ENCODE measurements around the gene NBEA.

The NBEA gene

GRCh38 chr13:35165205-35165604, 223.1 kb downstream of the NBEA start:
- no peak for DNase-seq (ENCODE audit: low spot score)

- no peak for DNase-seq (ENCODE audit: low spot score)
These were observed 237.4 kb downstream of the NBEA start for GRCh38 chr13:35179494-35179893.

GRCh38 chr13:35179920-35180663, 238.0 kb downstream of the NBEA start:
- DNase-seq (ENCODE audit: low spot score): no peak

- DNase-seq (ENCODE audit: low spot score): no peak
These were observed 248.2 kb downstream of the NBEA start for GRCh38 chr13:35190241-35190640.

GRCh38 chr13:35191883-35192282, 249.8 kb downstream of the NBEA start:
- no peak for DNase-seq (ENCODE audit: low spot score)

GRCh38 chr13:35198613-35199200, 256.6 kb downstream of the NBEA start:
- DNase-seq (ENCODE audit: low spot score): no peak

GRCh38 chr13:35208587-35208986, 266.5 kb downstream of the NBEA start:
- DNase-seq (ENCODE audit: low spot score): no peak

GRCh38 chr13:35210261-35210660, 268.2 kb downstream of the NBEA start:
- no peak for DNase-seq (ENCODE audit: low spot score)

- DNase-seq (ENCODE audit: low spot score): no peak
These were observed 269.9 kb downstream of the NBEA start for GRCh38 chr13:35211949-35212348.

- no peak for DNase-seq (ENCODE audit: low spot score)
These were observed 271.8 kb downstream of the NBEA start for GRCh38 chr13:35213911-35214310.

GRCh38 chr13:35216131-35216530, 274.1 kb downstream of the NBEA start:
- DNase-seq (ENCODE audit: low spot score): no peak

GRCh38 chr13:35219021-35219420, 277.0 kb downstream of the NBEA start:
- DNase-seq (ENCODE audit: low spot score): no peak

GRCh38 chr13:35225159-35225558, 283.1 kb downstream of the NBEA start:
- DNase-seq (ENCODE audit: low spot score): no peak

- no peak for DNase-seq (ENCODE audit: low spot score)
These were observed 283.5 kb downstream of the NBEA start for GRCh38 chr13:35225582-35225981.

- DNase-seq (ENCODE audit: low spot score): no peak
These were observed 286.5 kb downstream of the NBEA start for GRCh38 chr13:35228536-35228935.

GRCh38 chr13:35231426-35231825, 289.4 kb downstream of the NBEA start:
- DNase-seq (ENCODE audit: low spot score): no peak

- DNase-seq (ENCODE audit: low spot score): no peak
These were observed 296.2 kb downstream of the NBEA start for GRCh38 chr13:35238274-35238673.

- DNase-seq (ENCODE audit: low spot score): no peak
These were observed 310.6 kb downstream of the NBEA start for GRCh38 chr13:35252536-35253205.

- no peak for DNase-seq (ENCODE audit: low spot score)
These were observed 313.2 kb downstream of the NBEA start for GRCh38 chr13:35255241-35255640.

- DNase-seq (ENCODE audit: low spot score): no peak
These were observed 314.5 kb downstream of the NBEA start for GRCh38 chr13:35256459-35257148.

GRCh38 chr13:35260316-35260715, 318.2 kb downstream of the NBEA start:
- no peak for DNase-seq (ENCODE audit: low spot score)

GRCh38 chr13:35266412-35266811, 324.3 kb downstream of the NBEA start:
- no peak for DNase-seq (ENCODE audit: low spot score)

GRCh38 chr13:35278917-35279316, 336.8 kb downstream of the NBEA start:
- no peak for DNase-seq (ENCODE audit: low spot score)

All from putamen (tissue), 1 donor.